ENCODE results near the gene USP25.

The USP25 gene

DNA sequence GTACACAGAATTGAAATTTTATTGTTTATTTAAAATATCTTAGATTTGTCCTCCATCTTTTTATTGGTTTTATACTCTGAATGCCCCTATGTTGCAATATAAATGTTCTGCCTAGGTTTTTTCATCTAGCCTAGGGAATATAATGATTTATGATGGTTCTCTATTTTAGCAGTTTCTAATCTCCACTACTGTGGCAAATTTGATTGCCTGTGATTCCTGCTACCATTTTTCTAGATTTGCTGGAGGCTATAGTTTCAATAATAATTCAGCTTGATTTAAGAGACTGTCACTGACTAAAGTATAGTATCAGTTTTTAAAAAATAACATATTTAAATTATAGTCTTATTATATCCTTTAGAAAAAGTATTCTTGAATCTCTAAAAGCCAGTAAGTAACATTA, 90.5 kb downstream of the USP25 start:
- H3K4me3 ChIP-seq: no peak overlapping the region
- H3K9me3 ChIP-seq (replicated peaks in 1 of 11): peaks cover 4 to 20% (median 12%) of the 10 kb centered on the region in 11 experiments; a peak in 21 of 22 replicates
- no peak overlapping the region for H3K9ac ChIP-seq
- no peaks in the 10 kb centered on the region for H3K27me3 ChIP-seq
- TF ChIP-seq Cebpa-rat (IDR thresholded peaks at IDR 0.05): no peak
- no peak overlapping the region for H3K27ac ChIP-seq
- no peak overlapping the region for H3K4me2 ChIP-seq
- peaks cover 0 to 13% (median 0%) of the 10 kb centered on the region in 11 experiments; a peak in 2 of 22 replicates for H4K20me1 ChIP-seq
- peaks cover 41 to 94% (median 72%) of the 10 kb centered on the region in 11 experiments for H3K36me3 ChIP-seq
- peaks cover 0 to 8% (median 2%) of the 10 kb centered on the region in 10 experiments; a peak in 12 of 20 replicates for H3K4me1 ChIP-seq

DNA sequence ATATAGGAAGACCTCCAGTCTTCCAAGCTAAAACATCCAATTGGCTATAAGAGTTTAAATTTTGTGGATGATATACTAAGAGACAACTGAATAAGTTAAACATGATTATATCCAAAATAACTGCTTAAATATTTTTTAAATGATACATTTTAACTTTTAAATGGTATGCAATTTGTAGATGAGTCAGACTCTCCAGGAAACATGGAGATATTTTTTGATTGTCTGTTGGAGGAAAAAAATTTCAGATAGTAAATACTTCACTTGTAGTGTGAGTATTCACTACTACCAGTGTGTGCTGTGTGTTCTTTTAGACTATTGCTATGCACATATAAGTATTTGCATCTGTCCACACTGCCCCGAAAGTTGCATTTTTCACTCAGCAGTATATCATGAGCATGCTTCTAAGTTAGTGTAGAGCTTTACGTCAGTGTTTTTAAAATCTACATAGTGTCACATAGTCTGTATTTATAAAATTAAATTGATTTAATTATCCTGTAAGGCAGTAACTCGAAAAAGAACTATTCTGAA, 91.1 kb downstream of the USP25 start:
- Histone ChIP-seq H4K20me1 (peaks cover 0 to 13% (median 0%) of the 10 kb centered on the region in 11 experiments; a peak in 2 of 22 replicates), H3K9me3 (replicated peaks in 1 of 11) (peaks cover 0 to 14% (median 6%) of the 10 kb centered on the region in 11 experiments; a peak in 16 of 22 replicates), H3K36me3 (peaks cover 35 to 94% (median 66%) of the 10 kb centered on the region in 11 experiments), H3K27ac (no peak overlapping the region), H3K4me2 (no peak overlapping the region), H3K9ac (no peak overlapping the region), H3K27me3 (no peaks in the 10 kb centered on the region), H3K4me3 (no peak overlapping the region), H3K4me1 (peaks cover 0 to 14% (median 8%) of the 10 kb centered on the region in 10 experiments; a peak in 12 of 20 replicates)
- no peak for TF ChIP-seq Cebpa-rat (IDR thresholded peaks at IDR 0.05)

DNA sequence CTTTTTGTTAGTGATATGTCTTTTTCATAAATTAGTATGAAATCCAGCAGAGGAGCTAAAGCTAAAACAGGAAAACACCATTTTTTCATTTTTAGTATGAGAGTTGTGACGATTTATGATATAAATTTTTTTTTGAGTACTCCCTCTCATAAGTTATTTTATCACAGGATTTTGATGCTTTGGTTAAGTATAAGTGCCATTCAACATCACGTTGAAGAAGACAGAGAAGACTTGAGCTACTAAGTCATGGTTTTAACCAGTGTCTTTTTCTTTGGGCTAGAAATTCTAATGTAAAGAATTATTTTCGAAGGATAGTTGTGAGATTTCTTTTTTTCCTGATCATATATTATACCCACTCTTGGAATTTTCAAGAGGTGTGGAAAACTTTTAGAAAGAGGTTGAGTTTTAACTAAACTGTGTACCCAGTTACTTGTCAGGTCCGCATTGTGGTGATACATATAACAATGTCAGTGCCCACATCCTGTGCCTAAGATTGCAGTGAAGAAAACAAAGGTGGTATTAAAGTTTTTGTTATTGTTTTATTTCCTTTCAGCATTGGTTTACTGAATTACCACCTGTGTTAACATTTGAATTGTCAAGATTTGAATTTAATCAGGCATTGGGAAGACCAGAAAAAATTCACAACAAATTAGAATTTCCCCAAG, 93.8 kb downstream of the USP25 start:
- Histone ChIP-seq H4K20me1 (peaks cover 0 to 19% (median 0%) of the 10 kb centered on the region in 11 experiments; a peak in 2 of 22 replicates), H3K9ac (no peak overlapping the region), H3K36me3 (peaks cover 21 to 94% (median 57%) of the 10 kb centered on the region in 11 experiments), H3K4me3 (no peak overlapping the region), H3K27ac (no peak overlapping the region), H3K9me3 (replicated peaks in 1 of 11) (no peaks in the 10 kb centered on the region), H3K27me3 (no peaks in the 10 kb centered on the region), H3K4me2 (no peak overlapping the region), H3K4me1 (peaks cover 0 to 18% (median 11%) of the 10 kb centered on the region in 10 experiments; a peak in 12 of 20 replicates)
- no peak for TF ChIP-seq Cebpa-rat (IDR thresholded peaks at IDR 0.05)

DNA sequence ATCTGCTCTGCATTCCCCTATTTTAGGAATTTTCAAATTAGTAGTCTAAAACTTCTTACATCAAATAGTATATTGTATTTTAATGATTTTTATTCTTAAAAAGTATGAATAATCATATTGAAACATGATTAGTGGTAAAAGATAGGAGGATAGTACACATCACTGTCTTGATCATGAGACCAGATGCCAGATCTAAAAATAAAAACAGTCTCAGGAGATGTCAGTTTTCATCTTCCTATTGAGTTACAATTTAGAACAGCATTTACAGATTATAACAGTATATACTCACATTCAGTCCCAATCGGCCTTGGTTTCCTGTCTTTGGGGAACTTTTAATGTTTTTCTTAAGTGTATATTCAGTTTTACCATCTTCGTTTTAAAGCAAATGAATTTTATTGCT, 95.9 kb downstream of the USP25 start:
- Histone ChIP-seq H3K4me3 (no peak overlapping the region), H3K36me3 (peaks cover 22 to 94% (median 56%) of the 10 kb centered on the region in 11 experiments), H4K20me1 (peaks cover 0 to 24% (median 0%) of the 10 kb centered on the region in 11 experiments; a peak in 2 of 22 replicates), H3K27ac (no peak overlapping the region; a peak in 1 of 22 replicates), H3K4me1 (peaks cover 0 to 18% (median 11%) of the 10 kb centered on the region in 10 experiments; a peak in 12 of 20 replicates), H3K9ac (no peak overlapping the region), H3K4me2 (peak overlapping the region in 6 of 11 experiments; percentile 15 to 54 (median 46); a peak in 10 of 22 replicates), H3K9me3 (replicated peaks in 1 of 11) (no peaks in the 10 kb centered on the region), H3K27me3 (no peaks in the 10 kb centered on the region)
- no peak for TF ChIP-seq Cebpa-rat (IDR thresholded peaks at IDR 0.05)

DNA sequence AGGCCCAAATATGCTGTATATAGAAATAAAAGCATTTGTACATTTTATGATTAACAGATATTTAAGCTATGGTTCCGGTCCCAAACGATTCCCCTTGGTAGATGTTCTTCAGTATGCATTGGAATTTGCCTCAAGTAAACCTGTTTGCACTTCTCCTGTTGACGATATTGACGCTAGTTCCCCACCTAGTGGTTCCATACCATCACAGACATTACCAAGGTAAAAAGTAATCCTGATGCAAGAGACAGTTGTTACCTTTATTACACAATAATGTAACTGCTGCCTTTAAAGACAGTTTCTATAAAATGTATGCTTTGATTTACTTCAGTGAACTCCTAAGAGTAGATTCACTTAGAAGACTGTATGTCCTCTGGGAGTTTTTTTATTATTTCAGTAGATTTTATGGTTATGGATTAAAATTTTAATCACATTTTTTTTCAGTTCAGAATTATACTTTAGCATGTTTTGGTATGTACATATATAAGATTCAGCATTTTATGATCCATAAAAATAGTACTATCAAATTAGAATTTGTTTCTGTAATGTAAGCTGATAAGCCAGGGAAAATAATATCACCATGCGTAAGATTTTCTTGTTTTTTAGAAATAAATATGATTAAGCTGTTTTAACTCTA, 96.5 kb downstream of the USP25 start:
- Histone ChIP-seq H4K20me1 (peaks cover 0 to 24% (median 0%) of the 10 kb centered on the region in 11 experiments; a peak in 2 of 22 replicates), H3K9ac (no peak overlapping the region), H3K27me3 (no peaks in the 10 kb centered on the region), H3K4me2 (peak overlapping the region in 6 of 11 experiments; percentile 15 to 54 (median 46); a peak in 8 of 22 replicates), H3K36me3 (peaks cover 27 to 94% (median 58%) of the 10 kb centered on the region in 11 experiments), H3K9me3 (replicated peaks in 1 of 11) (no peaks in the 10 kb centered on the region), H3K4me1 (peaks cover 0 to 18% (median 11%) of the 10 kb centered on the region in 10 experiments; a peak in 12 of 20 replicates), H3K4me3 (no peak overlapping the region), H3K27ac (no peak overlapping the region)
- TF ChIP-seq Cebpa-rat (IDR thresholded peaks at IDR 0.05): peak in 1 of 11 experiments; percentile 51; a peak in 1 of 22 replicates

DNA sequence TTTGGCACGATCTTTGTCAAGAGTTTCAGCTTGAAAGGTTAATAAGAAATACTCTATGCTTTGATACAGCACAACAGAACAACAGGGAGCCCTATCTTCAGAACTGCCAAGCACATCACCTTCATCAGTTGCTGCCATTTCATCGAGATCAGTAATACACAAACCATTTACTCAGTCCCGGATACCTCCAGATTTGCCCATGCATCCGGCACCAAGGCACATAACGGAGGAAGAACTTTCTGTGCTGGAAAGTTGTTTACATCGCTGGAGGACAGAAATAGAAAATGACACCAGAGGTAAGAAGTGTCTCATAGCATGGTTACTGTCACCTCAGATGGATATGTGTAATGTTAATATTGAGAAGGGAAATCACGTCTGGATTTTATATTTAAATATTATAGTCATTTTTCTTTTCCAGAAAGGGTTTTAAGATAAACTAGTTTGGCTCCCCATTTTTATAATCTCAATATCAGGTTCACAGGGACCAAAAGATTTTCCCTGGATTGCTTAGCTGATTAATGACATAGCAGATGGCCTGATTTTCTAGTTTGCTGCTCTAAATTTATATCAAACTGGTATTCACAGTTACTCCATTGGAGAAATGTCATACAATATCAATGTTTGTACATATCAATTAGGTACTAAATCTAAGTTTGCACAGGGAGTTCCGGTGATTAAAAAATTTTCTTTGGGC, 97.3 kb downstream of the USP25 start:
- H3K4me2 ChIP-seq: no peak overlapping the region
- H3K9ac ChIP-seq: no peak overlapping the region
- no peaks in the 10 kb centered on the region for H3K9me3 ChIP-seq (replicated peaks in 1 of 11)
- no peak overlapping the region for H3K4me3 ChIP-seq
- H4K20me1 ChIP-seq: peaks cover 0 to 17% (median 0%) of the 10 kb centered on the region in 11 experiments; a peak in 2 of 22 replicates
- TF ChIP-seq Cebpa-rat (IDR thresholded peaks at IDR 0.05): no peak
- peaks cover 32 to 94% (median 61%) of the 10 kb centered on the region in 11 experiments for H3K36me3 ChIP-seq
- peaks cover 0 to 18% (median 11%) of the 10 kb centered on the region in 10 experiments; a peak in 12 of 20 replicates for H3K4me1 ChIP-seq
- no peaks in the 10 kb centered on the region for H3K27me3 ChIP-seq
- no peak overlapping the region for H3K27ac ChIP-seq

DNA sequence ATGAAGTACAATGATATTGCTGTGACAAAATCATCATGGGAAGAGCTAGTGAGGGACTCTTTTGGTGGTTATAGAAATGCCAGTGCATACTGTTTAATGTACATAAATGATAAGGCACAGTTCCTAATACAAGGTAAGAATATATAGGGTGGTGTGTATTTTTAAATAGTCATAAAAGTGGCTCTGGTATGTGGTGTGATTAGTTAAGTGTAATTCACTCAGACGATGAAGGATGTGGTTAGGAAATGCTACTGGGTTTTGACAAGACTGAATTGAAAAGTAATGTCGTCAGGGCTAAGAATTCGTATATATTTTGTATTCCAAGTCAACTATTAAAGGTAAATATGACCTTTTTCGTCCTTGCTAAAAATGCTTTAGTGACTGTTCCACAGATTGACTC, 101.7 kb downstream of the USP25 start:
- H4K20me1 ChIP-seq: peaks cover 0 to 14% (median 0%) of the 10 kb centered on the region in 11 experiments; a peak in 1 of 22 replicates
- no peaks in the 10 kb centered on the region for H3K9me3 ChIP-seq (replicated peaks in 1 of 11)
- no peak overlapping the region for H3K9ac ChIP-seq
- no peak overlapping the region for H3K4me2 ChIP-seq
- no peak for TF ChIP-seq Cebpa-rat (IDR thresholded peaks at IDR 0.05)
- H3K27me3 ChIP-seq: no peaks in the 10 kb centered on the region
- H3K27ac ChIP-seq: no peak overlapping the region
- H3K4me3 ChIP-seq: no peak overlapping the region
- no peaks in the 10 kb centered on the region for H3K4me1 ChIP-seq
- H3K36me3 ChIP-seq: peaks cover 55 to 98% (median 85%) of the 10 kb centered on the region in 11 experiments

DNA sequence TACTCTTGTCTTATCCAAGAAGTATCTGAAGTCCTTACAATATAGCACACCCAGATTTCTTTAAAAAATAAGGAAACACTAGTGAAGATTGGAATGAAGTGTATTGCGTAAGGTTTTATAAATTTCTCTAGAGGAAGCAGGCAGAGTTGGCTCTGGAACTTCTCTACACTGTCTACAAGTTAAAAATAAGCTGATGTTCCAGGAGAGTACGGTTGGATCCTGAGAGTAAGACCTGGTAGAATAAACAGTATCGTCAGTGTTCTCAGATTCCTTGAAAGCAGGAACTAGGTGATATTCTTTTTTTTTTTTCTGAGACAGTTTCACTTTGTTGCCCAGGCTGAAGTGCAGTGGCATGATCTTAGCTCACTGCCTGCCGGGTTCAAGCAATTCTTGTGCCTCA, 107.9 kb downstream of the USP25 start:
- peak in 2 of 11 experiments; percentile 32 to 57; a peak in 4 of 22 replicates for TF ChIP-seq Cebpa-rat (IDR thresholded peaks at IDR 0.05)
- Histone ChIP-seq H3K27me3 (no peaks in the 10 kb centered on the region), H4K20me1 (no peaks in the 10 kb centered on the region; a peak in 2 of 22 replicates), H3K4me1 (peaks cover 0 to 15% (median 6%) of the 10 kb centered on the region in 10 experiments; a peak in 8 of 20 replicates), H3K36me3 (peaks cover 58 to 92% (median 77%) of the 10 kb centered on the region in 11 experiments), H3K9me3 (replicated peaks in 1 of 11) (no peaks in the 10 kb centered on the region), H3K27ac (no peak overlapping the region), H3K9ac (no peak overlapping the region), H3K4me3 (no peak overlapping the region), H3K4me2 (peak overlapping the region in 2 of 11 experiments; percentile 9 to 11; a peak in 3 of 22 replicates)

Data from BLaER1 treated with 17β-estradiol and CSF1 and Interleukin-3, amounts not matched to agents 10 nM and 100 nM (cell line).